ENCODE results near the gene ZSWIM9. TPM values are rescaled to one million over a fixed set of nuclear protein-coding genes. Genes with fewer than 3 reads are reported as not detected.

ZSWIM9 gene
- total and polyA plus RNA-seq, 2 donors (not counting 3 experiments of a cell fraction or from before 2014, with no cell fraction given), result 1.0 to 8.6 TPM

DNA sequence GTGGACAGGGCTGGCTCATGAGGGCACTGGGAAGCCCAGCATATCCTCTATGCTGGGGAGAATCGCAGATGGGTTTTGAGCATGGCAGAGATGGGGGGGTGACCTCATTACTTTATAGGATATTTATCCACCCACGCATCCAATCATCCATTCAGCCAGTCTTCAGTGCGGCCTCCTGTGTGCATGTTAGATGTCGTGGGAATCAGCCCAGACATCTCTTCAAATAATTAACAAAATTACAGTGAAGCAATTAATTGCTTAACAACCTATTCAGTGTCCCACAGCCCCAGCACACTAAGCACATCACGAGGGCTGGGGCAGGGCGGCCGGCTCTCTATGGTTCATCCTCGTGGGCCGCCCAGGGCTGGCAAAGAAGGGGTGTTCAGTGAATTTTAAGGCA, 21.9 kb upstream of the ZSWIM9 start:
- no peak overlapping the region for H3K27ac ChIP-seq (ENCODE audit: insufficient read depth, low read depth, low read length)
- TF ChIP-seq JUN (IDR thresholded peaks at IDR 0.05; ENCODE audit: borderline replicate concordance, insufficient read depth, insufficient read length, low read depth) (no peak), POLR2A (IDR thresholded peaks at IDR 0.05; ENCODE audit: low read depth, low read length) (no peak), MYC (IDR thresholded peaks at IDR 0.05; ENCODE audit: low read depth, low read length) (no peak), FOS (IDR thresholded peaks at IDR 0.05; ENCODE audit: borderline replicate concordance, insufficient read depth, low read length) (no peak), EZH2 (IDR thresholded peaks at IDR 0.05; ENCODE audit: borderline replicate concordance, low read depth, low read length, severe bottlenecking) (no peak), POLR2AphosphoS5 (IDR thresholded peaks at IDR 0.05; ENCODE audit: insufficient read depth, low read depth, low read length) (no peak), GATA2 (IDR thresholded peaks at IDR 0.05; ENCODE audit: insufficient read depth, insufficient read length, low read depth, low read length) (no peak)
- TF ChIP-seq, protein P1, sequence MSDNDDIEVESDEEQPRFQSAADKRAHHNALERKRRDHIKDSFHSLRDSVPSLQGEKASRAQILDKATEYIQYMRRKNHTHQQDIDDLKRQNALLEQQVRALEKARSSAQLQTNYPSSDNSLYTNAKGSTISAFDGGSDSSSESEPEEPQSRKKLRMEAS (IDR thresholded peaks at IDR 0.05; ENCODE audit: insufficient read depth, insufficient read length), result no peak
- TF ChIP-seq, protein P2, sequence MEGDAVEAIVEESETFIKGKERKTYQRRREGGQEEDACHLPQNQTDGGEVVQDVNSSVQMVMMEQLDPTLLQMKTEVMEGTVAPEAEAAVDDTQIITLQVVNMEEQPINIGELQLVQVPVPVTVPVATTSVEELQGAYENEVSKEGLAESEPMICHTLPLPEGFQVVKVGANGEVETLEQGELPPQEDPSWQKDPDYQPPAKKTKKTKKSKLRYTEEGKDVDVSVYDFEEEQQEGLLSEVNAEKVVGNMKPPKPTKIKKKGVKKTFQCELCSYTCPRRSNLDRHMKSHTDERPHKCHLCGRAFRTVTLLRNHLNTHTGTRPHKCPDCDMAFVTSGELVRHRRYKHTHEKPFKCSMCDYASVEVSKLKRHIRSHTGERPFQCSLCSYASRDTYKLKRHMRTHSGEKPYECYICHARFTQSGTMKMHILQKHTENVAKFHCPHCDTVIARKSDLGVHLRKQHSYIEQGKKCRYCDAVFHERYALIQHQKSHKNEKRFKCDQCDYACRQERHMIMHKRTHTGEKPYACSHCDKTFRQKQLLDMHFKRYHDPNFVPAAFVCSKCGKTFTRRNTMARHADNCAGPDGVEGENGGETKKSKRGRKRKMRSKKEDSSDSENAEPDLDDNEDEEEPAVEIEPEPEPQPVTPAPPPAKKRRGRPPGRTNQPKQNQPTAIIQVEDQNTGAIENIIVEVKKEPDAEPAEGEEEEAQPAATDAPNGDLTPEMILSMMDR (IDR thresholded peaks at IDR 0.05; ENCODE audit: extremely low read depth in 1 of 2, insufficient read depth in 1 of 2, low read depth in 1 of 2, low read length in 2 of 2), result no peak
- peaks cover 0 to 2% of the 10 kb centered on the region in 2 experiments for H3K36me3 ChIP-seq (ENCODE audit: control insufficient read depth in 2 of 2, extremely low read depth in 1 of 2, insufficient read depth in 2 of 2, low read length in 2 of 2)
- FAIRE-seq (no peak), DNase-seq (ENCODE audit: low read depth, low spot score) (no peak)
- H3K27me3 ChIP-seq (ENCODE audit: control insufficient read depth in 2 of 2, insufficient read depth in 2 of 2, low read length in 2 of 2), result no peaks in the 10 kb centered on the region
- intact Hi-C loops (cut with micrococcal nuclease) (no loop called here), dilution Hi-C loops (cut with MboI; ENCODE audit: extremely low pct_ligation_motif_present, low sequenced_read_pairs) (no loop called here)
- BruUV-seq (replicated peaks), result no TSS peak
- CTCF ChIA-PET, result interaction anchor here (0.7 kb wide), 1 partner anchor 185 kb away, joined by 3 read pairs; no protein-coding TSS in a partner anchor
- H3K9ac ChIP-seq (replicated peaks; ENCODE audit: extremely low read depth, insufficient read depth, low read length), result no peak overlapping the region
- no peaks in the 10 kb centered on the region for H3K9me3 ChIP-seq (replicated peaks; ENCODE audit: control insufficient read depth, insufficient read depth, low read length)
- no peak overlapping the region for H3K4me3 ChIP-seq (replicated peaks in 1 of 3; ENCODE audit: insufficient read depth in 1 of 3, low read depth in 1 of 3, low read length in 3 of 3)
- no peaks in the 10 kb centered on the region for H3K79me2 ChIP-seq (ENCODE audit: control insufficient read depth, insufficient read depth, low read length)
- H3K4me1 ChIP-seq (ENCODE audit: control insufficient read depth, extremely low read depth, insufficient read depth, low read length), result peaks cover 12% of the 10 kb centered on the region
- no peaks in the 10 kb centered on the region for H3K9me1 ChIP-seq (replicated peaks; ENCODE audit: control insufficient read depth, extremely low read depth, insufficient read depth, low read length)
- no peaks in the 10 kb centered on the region for H4K20me1 ChIP-seq (replicated peaks; ENCODE audit: control insufficient read depth, extremely low read depth, insufficient read depth, low read length)
- H2AFZ ChIP-seq (ENCODE audit: low read depth, low read length), result no peak overlapping the region
- H3K4me2 ChIP-seq (ENCODE audit: insufficient read depth, low read length), result no peak overlapping the region
- POLR2A ChIA-PET, result no interaction called here

Measured in endothelial cell of umbilical vein (primary cell).